ENCODE data around the gene PDE6C. TPM values are rescaled to one million over a fixed set of nuclear protein-coding genes. Genes with fewer than 3 reads are reported as not detected.

PDE6C gene
- not detected in 2 replicates for total RNA-seq

DNA sequence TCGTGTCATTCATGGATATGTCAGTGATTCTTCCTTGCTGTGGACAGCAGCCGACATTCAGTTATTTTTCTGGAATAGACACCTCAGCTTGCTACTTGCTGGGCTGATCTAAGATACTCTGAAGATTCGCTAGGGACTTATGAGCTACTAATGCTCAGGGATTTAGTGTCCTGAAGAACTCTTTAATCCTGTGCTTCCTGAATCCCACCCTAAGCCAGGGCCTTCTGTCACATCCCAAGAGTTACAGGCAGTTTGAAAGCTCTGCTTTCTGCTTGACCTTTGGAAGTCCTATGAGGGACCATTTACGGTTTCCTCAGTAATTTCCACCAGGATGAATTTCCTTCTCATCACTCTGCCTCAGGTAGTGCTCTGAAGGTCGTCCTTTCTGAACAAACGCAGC, at the start of gene PDE6C:
PDE6C (plus strand) TSS at position 227 of the 400 bp plus-strand sequence. CDS start 189 bp downstream, outside the sequence.

DNA sequence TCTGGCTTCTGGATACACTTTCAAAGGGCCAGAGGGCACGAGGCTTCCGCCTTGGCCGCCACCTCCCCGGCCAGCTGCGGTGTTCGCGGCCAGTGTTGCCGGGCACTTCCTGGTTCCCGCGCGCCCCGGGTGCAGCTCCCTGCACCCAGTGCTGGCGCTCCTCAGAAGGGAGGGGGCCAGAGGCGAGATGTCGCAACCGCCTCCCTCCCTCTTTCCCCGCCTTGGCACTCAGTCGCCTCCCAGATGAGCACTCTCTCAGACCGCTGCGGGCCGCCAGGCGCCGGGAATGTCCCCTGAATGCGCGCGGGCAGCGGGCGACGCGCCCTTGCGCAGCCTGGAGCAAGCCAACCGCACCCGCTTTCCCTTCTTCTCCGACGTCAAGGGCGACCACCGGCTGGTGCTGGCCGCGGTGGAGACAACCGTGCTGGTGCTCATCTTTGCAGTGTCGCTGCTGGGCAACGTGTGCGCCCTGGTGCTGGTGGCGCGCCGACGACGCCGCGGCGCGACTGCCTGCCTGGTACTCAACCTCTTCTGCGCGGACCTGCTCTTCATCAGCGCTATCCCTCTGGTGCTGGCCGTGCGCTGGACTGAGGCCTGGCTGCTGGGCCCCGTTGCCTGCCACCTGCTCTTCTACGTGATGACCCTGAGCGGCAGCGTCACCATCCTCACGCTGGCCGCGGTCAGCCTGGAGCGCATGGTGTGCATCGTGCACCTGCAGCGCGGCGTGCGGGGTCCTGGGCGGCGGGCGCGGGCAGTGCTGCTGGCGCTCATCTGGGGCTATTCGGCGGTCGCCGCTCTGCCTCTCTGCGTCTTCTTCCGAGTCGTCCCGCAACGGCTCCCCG, 45.7 kb upstream of the PDE6C start, which contains the start of gene FFAR4:
FFAR4 (plus strand) TSS at position 231 of the 842 bp plus-strand sequence; CDS start at position 287, 56 bp downstream.

DNA sequence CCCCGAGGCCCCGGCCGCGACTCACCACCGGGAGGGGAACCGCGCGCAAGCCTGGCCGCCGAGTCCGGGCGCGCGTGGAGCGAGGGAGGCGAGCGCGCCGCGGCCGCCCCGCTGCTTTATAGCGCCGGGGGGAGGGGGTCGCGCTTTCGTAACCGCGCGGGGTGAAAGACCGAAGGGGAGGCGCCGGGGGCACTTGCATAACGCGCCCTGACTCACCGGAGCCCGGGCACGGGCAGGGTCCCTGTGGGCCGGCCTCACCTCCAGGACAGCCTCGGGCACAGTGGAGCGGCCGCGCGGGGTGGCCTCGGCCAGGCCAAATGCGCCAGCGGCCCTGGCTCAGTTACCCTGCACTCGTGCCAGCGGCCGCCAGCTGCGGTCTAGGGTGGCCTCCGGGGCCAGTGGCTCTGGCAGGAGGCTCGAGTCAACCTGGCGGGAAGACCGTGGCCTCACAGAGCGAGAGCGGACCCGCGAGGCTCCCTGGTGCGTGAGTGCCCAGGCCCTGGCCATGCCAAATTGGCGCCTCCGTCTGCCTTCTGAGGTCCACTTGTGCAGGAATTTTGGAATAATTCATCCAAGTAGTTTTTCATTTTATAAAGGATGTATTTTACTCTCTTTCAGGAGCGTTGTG, 11.1 kb upstream of the PDE6C start, which contains the start of gene RBP4:
RBP4 (minus strand) TSS at position 90 of the 628 bp plus-strand sequence. CDS start 207 bp downstream, outside the sequence.

DNA sequence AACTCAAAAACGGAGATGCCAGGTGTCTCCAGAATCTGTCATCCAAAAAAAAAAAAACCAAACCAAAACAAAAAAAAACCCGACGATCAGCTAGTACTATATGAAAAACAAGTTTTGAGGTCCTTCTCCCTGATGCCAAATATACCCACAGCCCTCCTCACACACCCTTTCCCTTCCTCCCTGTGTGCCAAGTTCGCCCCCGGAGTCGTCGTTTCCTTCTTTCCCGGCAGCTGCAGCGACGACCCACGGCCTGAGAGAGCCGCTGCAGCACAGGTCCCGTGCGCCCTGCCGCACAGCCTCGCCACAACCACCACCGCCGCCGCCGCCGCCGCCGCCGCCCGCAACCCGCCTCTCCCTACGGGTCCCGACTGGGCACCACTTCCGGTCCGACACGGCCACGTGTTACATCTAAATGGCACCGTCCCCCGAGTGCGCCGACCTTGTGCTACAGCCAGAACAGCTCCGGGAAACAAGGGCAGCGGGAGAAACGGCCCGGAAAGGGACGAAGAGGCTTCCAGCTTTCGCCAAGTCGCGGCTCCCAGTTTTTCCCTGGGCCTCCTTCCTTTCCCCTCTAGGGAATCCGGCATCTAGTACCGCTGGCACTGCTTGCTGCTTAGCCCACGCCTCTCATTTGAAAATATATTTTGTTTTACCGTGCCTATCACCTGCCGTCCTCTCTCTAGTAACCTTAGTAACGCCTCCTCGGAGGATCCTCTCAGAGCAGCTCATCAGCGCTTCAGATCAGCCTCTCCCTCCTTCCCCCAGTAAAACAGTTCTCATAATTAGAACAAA, 90.1 kb downstream of the PDE6C start, which contains the start of gene FRA10AC1:
FRA10AC1 (minus strand) TSS at position 383 of the 792 bp plus-strand sequence. CDS start 2,486 bp downstream, outside the sequence.

Other genes starting within 250 kb of the PDE6C start
- gene MYOF, start 130.2 kb upstream of the PDE6C start, total RNA-seq = 34.6 and 103 TPM in 2 replicates
- gene CEP55, start 115.9 kb upstream of the PDE6C start, total RNA-seq = 8.3 and 39.0 TPM in 2 replicates
- gene FFAR4, start 45.9 kb upstream of the PDE6C start, total RNA-seq = not detected in 2 replicates
- gene RBP4, start 11.3 kb upstream of the PDE6C start, total RNA-seq = 3.5 TPM in 1 of 2 replicates, not detected in the other
- gene FRA10AC1, start 90.1 kb downstream of the PDE6C start, total RNA-seq = 4.5 and 6.7 TPM in 2 replicates
- gene LGI1, start 145.4 kb downstream of the PDE6C start, total RNA-seq = not detected in 2 replicates